ENCODE measurements around the gene TNPO3. TPM values are rescaled to one million over a fixed set of nuclear protein-coding genes. Genes with fewer than 3 reads are reported as not detected.

The TNPO3 gene
- total and polyA plus RNA-seq, 2 experiments from 2014 or later: 21.8 to 31.1 TPM

DNA sequence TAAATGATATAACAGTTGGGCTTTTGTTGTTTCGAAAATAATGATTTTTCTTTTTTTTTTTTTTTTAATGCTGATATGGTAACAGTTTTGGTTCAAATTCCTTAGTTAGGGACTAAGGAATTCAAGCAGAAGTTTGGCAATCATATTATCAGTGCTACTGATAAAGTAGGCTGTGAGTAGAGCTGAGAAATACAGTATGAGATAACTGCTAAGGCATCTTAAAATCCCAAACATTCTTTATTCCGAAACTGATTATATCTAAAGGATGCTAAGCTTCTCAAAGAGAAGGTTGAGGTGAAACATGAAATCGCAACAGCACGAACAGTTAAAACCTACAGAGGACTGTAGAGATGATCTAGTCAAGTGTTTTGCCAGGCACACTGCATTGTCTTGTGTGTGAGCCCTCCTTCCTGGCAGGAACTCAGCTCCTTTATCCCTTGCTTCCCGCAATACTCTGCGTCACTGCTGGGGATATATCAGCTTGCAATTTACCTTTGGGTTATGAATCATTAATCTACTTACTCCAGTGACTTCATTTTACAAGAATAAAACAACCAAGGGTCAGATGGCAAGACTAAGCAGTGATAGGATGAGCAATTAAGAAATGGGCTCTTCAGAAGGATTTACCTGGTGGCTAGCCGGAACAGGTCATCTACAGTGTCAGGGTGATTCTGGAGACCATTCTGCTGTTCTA, 80.5 kb downstream of the TNPO3 start:
- H3K9me3 ChIP-seq (ENCODE audit: low read depth): no peaks in the 10 kb centered on the region
- no peaks in the 10 kb centered on the region for H3K27me3 ChIP-seq
- H3K4me3 ChIP-seq: no peak overlapping the region
- H3K36me3 ChIP-seq: peaks cover 77% of the 10 kb centered on the region
- H3K4me1 ChIP-seq (ENCODE audit: low read depth): no peaks in the 10 kb centered on the region
- H3K27ac ChIP-seq: no peak overlapping the region
- TF ChIP-seq, protein P1, sequence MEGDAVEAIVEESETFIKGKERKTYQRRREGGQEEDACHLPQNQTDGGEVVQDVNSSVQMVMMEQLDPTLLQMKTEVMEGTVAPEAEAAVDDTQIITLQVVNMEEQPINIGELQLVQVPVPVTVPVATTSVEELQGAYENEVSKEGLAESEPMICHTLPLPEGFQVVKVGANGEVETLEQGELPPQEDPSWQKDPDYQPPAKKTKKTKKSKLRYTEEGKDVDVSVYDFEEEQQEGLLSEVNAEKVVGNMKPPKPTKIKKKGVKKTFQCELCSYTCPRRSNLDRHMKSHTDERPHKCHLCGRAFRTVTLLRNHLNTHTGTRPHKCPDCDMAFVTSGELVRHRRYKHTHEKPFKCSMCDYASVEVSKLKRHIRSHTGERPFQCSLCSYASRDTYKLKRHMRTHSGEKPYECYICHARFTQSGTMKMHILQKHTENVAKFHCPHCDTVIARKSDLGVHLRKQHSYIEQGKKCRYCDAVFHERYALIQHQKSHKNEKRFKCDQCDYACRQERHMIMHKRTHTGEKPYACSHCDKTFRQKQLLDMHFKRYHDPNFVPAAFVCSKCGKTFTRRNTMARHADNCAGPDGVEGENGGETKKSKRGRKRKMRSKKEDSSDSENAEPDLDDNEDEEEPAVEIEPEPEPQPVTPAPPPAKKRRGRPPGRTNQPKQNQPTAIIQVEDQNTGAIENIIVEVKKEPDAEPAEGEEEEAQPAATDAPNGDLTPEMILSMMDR (IDR thresholded peaks at IDR 0.05; ENCODE audit: low read depth, low read length): no peak
- peak in 1 of 2 donors; percentile 83 for DNase-seq (ENCODE audit: low read depth in 1 of 2, low spot score in 1 of 2)

DNA sequence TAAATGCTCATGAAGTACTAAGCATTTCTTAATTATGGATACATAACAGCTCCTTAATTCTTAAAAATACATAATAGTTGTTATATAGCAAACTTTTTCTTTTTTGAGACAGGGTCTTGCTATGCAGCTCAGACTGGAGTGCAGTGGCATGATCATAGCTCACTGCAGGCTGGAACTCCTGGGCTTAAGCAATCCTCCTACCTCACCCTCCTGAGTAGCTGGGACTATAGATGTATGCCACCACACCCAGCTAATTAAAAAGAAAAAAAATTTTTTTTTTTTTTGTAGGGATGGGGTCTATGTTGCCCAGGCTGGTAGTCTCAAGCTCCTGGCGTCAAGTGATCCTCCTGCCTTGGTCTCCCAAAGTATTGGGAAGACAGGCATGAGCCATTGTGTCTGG, 86.3 kb downstream of the TNPO3 start:
- DNase-seq (ENCODE audit: low read depth in 1 of 2, low spot score in 1 of 2): no peak
- H3K4me1 ChIP-seq (ENCODE audit: low read depth): no peaks in the 10 kb centered on the region
- TF ChIP-seq, protein P1 (IDR thresholded peaks at IDR 0.05; ENCODE audit: low read depth, low read length): no peak
- peaks cover 71% of the 10 kb centered on the region for H3K36me3 ChIP-seq
- no peaks in the 10 kb centered on the region for H3K9me3 ChIP-seq (ENCODE audit: low read depth)
- no peak overlapping the region for H3K27ac ChIP-seq
- no peak overlapping the region for H3K4me3 ChIP-seq
- no peaks in the 10 kb centered on the region for H3K27me3 ChIP-seq

DNA sequence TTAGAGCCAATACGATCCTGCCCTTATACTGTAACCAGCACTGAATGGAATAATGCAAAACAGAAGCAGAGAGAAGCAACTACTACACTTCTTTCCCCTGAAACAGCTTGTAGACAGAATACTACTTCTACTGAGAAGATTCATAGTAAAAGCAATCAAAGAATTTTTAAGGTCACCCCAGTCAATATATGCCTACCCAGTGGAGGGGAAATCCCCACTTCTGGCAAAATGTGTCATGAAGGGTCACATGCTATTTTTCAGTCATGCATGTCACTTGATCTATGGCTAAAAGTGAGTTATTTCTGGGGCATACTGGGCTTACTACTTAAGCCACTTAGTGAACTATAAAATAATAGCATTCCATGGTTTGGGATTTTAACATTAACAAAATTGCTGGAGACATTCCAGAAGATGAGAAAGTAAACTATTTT, 91.6 kb downstream of the TNPO3 start:
- TF ChIP-seq, protein P1 (IDR thresholded peaks at IDR 0.05; ENCODE audit: low read depth, low read length): no peak

DNA sequence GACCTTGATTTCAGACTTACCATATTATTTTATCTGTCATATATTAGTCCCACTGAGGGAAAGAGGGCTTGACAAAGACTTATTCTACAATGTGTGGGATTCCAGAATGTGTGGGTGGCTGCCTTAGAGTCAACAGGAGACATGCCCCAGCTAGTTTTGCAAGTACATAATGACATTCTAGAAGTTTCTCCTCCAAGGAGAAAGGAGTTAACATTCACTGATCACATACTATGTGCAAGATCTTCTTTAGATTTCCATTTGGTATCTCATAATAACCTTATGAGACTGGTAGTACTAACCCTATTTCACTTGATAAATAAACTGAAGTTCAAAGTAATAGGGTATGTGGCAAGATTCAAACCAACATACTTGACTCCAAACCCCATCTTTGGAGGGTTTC, 92.0 kb downstream of the TNPO3 start:
- H3K9me3 ChIP-seq (ENCODE audit: low read depth): no peaks in the 10 kb centered on the region

More for the DNA sequence above, 91.6 kb downstream of the TNPO3 start:
- Histone ChIP-seq H3K4me3 (no peak overlapping the region), H3K27me3 (no peaks in the 10 kb centered on the region), H3K9me3 (ENCODE audit: low read depth) (no peaks in the 10 kb centered on the region), H3K36me3 (peaks cover 50% of the 10 kb centered on the region), H3K27ac (no peak overlapping the region), H3K4me1 (ENCODE audit: low read depth) (no peaks in the 10 kb centered on the region)
- no peak for DNase-seq (ENCODE audit: low read depth in 1 of 2, low spot score in 1 of 2)

DNA sequence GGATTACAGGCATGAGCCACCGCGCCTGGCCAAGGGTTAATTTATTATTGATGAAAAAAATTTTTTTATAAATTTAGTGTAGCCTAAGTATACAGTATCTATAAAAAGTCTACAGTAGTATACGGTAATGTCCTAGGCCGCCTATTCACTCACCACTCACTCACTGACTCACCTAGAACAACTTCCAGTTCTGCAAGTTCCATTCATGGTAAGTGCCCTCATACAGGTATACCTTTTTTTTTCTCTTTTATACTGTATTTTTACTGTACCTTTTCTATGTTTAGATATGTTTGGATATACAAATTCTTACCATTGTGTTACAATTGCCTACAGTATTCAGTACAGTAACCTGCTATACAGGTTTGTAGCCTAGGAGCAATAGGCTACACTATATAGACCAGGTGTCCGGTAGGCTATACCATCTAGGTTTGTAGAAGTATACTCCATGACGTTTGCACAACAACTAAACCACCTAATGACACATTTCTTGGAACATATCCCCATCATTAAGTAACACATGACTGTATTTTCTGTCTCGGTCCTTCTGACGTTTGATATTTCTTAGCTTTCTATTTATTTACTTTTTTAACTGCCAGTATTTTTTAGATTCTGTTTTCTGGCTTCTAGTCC, 93.8 kb downstream of the TNPO3 start:
- Histone ChIP-seq H3K27me3 (no peaks in the 10 kb centered on the region), H3K36me3 (peaks cover 50% of the 10 kb centered on the region), H3K4me3 (no peak overlapping the region), H3K4me1 (ENCODE audit: low read depth) (no peaks in the 10 kb centered on the region), H3K9me3 (ENCODE audit: low read depth) (no peaks in the 10 kb centered on the region), H3K27ac (no peak overlapping the region)
- TF ChIP-seq, protein P1 (IDR thresholded peaks at IDR 0.05; ENCODE audit: low read depth, low read length): no peak
- DNase-seq (ENCODE audit: low read depth in 1 of 2, low spot score in 1 of 2): no peak

More for the DNA sequence above, 92.0 kb downstream of the TNPO3 start:
- Histone ChIP-seq H3K36me3 (peaks cover 51% of the 10 kb centered on the region), H3K27me3 (no peaks in the 10 kb centered on the region), H3K27ac (no peak overlapping the region), H3K4me1 (ENCODE audit: low read depth) (no peaks in the 10 kb centered on the region), H3K4me3 (no peak overlapping the region)
- TF ChIP-seq, protein P1 (IDR thresholded peaks at IDR 0.05; ENCODE audit: low read depth, low read length): no peak
- no peak for DNase-seq (ENCODE audit: low read depth in 1 of 2, low spot score in 1 of 2)

Data from cardiac muscle cell (in vitro differentiated cells and primary cell).